WERI-Rb-1 (cell line): Measurements from ENCODE around the gene ST6GALNAC3.

Experiments
- DNase-seq: peaks from one replicate; pipeline ENCODE4 v3.0.0-alpha.2; 2020
- H3K27ac ChIP-seq: fragments of 250-450 bp; sonication (Bioruptor Pico); 2 replicates; pipeline ENCODE4 v1.5.1; 2020; ENCODE audit warnings: mild to moderate bottlenecking, moderate library complexity
- H3K27me3 ChIP-seq: fragments of 250-450 bp; sonication (Bioruptor Pico); 2 replicates; pipeline ENCODE4 v1.5.1; 2021; ENCODE audit warnings: mild to moderate bottlenecking, low read depth, moderate library complexity; ENCODE audit not compliant: insufficient read depth, severe bottlenecking
- H3K36me3 ChIP-seq: fragments of 250-450 bp; sonication (Bioruptor Pico); 2 replicates; pipeline ENCODE4 v1.5.1; 2020; ENCODE audit warnings: mild to moderate bottlenecking, moderate library complexity
- H3K4me3 ChIP-seq: 2 replicates; pipeline ENCODE4 v1.5.1; 2011; ENCODE audit warnings: low read depth, mild to moderate bottlenecking, control low read depth, low read length
- H3K9me3 ChIP-seq: fragments of 250-450 bp; sonication (Bioruptor Pico); 2 replicates; pipeline ENCODE4 v1.5.1; 2021; ENCODE audit warnings: mild to moderate bottlenecking, moderate library complexity; ENCODE audit not compliant: severe bottlenecking
- TF ChIP-seq, protein P1 (sequence below): IDR thresholded peaks from 2 replicates; pipeline ENCODE4 v1.5.1; 2011; ENCODE audit warnings: low read depth, mild to moderate bottlenecking, control low read depth, inconsistent platforms, low read length

Gene ST6GALNAC3

DNA sequence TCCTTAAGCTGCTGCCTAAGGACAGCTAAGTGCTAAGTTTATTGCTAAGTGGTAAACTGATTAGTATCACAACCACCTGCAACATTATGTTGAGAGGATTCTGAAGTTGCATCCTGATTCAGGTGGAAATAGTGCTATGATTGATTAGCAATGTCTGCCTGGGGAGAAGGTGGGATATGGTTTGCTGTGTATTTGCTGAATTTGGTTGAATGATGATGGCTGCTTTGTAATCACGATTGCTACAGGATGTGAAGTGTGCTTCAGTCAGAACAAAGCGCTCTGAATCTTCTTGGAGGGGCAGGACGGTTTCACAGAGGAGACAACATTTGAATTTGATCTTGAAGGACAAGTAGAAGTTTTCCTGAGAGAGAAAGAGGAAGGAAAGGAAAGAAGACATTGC lies 226.0 kb downstream of the ST6GALNAC3 start:
- TF ChIP-seq, protein P1, sequence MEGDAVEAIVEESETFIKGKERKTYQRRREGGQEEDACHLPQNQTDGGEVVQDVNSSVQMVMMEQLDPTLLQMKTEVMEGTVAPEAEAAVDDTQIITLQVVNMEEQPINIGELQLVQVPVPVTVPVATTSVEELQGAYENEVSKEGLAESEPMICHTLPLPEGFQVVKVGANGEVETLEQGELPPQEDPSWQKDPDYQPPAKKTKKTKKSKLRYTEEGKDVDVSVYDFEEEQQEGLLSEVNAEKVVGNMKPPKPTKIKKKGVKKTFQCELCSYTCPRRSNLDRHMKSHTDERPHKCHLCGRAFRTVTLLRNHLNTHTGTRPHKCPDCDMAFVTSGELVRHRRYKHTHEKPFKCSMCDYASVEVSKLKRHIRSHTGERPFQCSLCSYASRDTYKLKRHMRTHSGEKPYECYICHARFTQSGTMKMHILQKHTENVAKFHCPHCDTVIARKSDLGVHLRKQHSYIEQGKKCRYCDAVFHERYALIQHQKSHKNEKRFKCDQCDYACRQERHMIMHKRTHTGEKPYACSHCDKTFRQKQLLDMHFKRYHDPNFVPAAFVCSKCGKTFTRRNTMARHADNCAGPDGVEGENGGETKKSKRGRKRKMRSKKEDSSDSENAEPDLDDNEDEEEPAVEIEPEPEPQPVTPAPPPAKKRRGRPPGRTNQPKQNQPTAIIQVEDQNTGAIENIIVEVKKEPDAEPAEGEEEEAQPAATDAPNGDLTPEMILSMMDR: no peak
- Histone ChIP-seq H3K27ac (no peak overlapping the region), H3K27me3 (no peaks in the 10 kb centered on the region), H3K36me3 (no peaks in the 10 kb centered on the region), H3K4me3 (no peak overlapping the region), H3K9me3 (no peaks in the 10 kb centered on the region)
- no peak for DNase-seq

DNA sequence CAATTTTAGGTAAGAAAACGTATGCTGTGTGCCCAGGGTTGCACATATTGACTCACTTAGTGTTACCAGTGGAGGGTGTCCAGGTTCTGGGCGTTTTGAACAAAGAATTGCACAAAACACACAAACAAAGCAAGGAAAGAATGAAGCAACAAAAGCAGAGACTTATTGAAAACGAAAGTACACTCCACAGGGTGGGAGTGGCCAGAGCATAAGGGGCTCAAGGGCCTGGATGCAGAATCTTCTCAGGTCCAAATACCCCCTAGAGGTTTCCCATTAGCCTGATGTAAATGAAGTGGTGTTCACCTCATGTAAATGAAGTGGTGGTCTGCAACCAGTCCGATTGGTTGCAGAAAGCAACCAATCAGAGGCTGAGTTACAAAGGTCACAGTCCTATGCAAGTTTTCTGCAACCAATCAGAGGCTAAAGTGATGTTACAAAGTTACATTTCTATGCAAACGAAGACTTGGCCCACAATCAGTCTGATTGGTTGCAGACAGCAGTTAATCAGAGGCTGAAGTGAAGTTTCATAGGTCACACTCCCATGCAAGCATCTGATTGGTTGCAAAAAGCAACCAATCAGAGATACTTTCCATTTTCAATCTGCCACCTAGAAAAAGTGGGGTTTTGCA lies 228.3 kb downstream of the ST6GALNAC3 start:
- Histone ChIP-seq H3K4me3 (no peak overlapping the region), H3K27me3 (no peaks in the 10 kb centered on the region), H3K9me3 (no peaks in the 10 kb centered on the region), H3K27ac (no peak overlapping the region), H3K36me3 (no peaks in the 10 kb centered on the region)
- DNase-seq: no peak
- TF ChIP-seq, protein P1: no peak

DNA sequence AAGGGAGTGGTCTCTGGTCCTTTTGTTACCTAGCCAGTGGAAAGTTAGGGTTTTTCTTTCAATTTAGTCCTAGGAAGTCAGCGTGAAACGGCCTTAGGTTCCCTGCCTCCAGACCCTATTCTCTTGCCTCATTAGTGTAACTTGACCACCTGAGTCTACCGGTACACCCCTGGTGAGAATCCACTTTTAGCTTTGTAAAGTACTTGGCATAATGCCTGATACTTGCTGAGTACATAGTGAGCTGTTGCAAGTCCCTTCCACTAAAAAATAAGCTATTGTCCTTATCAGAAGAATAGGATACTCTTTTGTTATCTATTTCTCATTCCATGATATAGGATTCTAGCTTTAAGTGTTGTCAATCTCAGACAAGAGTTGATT lies 228.8 kb downstream of the ST6GALNAC3 start:
- H3K27me3 ChIP-seq: no peaks in the 10 kb centered on the region
- H3K36me3 ChIP-seq: no peaks in the 10 kb centered on the region
- no peak for DNase-seq
- H3K4me3 ChIP-seq: no peak overlapping the region
- no peaks in the 10 kb centered on the region for H3K9me3 ChIP-seq
- H3K27ac ChIP-seq: no peak overlapping the region
- TF ChIP-seq, protein P1: no peak

DNA sequence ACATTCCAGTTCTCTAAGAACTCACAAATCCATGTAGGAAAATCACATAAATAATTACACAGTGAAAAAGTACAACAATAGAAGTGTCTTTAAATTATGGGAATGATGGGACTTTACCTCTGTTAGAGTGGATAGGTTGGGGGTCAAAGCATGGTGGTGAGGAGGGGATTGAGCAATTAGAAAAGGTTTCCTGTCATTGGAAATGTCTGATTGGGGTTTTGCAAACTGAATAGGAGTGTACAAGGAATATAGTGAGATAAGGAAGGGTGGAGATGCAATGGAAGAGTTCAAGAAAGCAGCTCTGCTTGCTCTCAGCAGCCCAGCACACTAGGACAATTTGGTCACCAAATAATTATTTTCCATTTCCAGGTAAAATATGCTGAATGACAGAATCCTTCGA lies 238.8 kb downstream of the ST6GALNAC3 start:
- Histone ChIP-seq H3K27me3 (no peaks in the 10 kb centered on the region), H3K9me3 (peaks cover 2% of the 10 kb centered on the region), H3K27ac (no peak overlapping the region), H3K36me3 (no peaks in the 10 kb centered on the region), H3K4me3 (no peak overlapping the region)
- TF ChIP-seq, protein P1: no peak
- no peak for DNase-seq

DNA sequence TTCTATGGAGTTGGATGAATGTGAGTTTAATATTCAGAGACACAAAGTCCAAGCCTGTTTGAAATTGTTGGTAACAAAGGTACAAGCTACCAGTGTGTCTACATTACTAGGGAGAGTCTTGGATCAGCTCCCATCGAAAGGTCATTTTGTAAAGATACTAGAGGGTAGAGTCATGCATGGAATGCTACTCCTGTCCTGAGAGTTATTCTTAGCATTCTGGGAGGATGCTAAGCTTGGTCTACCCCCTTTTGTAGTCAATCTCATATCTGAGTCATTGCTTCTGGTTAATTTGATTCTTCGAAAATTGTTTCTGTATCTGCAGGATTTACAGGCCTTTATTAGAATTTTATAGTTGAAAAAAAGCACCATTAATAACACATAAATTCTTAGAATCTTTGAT lies 240.2 kb downstream of the ST6GALNAC3 start:
- Histone ChIP-seq H3K36me3 (no peaks in the 10 kb centered on the region), H3K27ac (no peak overlapping the region), H3K4me3 (no peak overlapping the region), H3K9me3 (peaks cover 2% of the 10 kb centered on the region), H3K27me3 (no peaks in the 10 kb centered on the region)
- TF ChIP-seq, protein P1: no peak
- no peak for DNase-seq

DNA sequence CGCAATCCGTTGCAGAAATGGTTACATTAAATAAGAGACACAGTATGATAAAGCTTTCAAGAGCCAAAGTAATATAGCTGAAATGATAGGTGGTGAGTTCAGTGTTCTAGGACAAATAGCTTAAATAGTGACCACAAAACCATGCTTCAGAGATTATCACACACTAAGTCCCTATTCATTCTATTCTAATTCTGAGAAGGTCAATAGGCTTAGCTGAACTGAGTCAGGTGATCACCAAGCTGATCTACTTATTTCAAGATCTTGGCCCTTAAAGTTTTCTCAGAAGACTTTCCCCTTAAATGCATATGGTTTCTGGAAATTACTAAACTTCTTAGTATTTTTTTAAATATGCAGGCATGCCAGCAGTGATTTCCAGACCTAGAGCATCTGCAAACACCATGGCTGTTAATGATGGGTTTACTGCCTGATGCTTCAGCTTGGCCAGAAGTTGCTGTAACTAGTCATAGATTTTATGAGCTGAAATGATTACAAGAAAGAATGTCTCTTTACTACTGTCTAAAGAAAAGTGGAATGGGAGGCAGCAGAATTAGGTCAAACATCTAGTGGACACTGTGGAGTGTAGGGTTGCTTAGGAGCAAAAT lies 242.9 kb downstream of the ST6GALNAC3 start:
- H3K36me3 ChIP-seq: no peaks in the 10 kb centered on the region
- no peaks in the 10 kb centered on the region for H3K27me3 ChIP-seq
- TF ChIP-seq, protein P1: no peak
- H3K9me3 ChIP-seq: no peaks in the 10 kb centered on the region
- H3K4me3 ChIP-seq: no peak overlapping the region
- H3K27ac ChIP-seq: no peak overlapping the region
- DNase-seq: no peak
